ENCODE measurements around the gene PACRG. TPM values are rescaled to one million over a fixed set of nuclear protein-coding genes. Genes with fewer than 3 reads are reported as not detected.

PACRG gene
- total RNA-seq, 1 donor: 1.4 TPM

DNA sequence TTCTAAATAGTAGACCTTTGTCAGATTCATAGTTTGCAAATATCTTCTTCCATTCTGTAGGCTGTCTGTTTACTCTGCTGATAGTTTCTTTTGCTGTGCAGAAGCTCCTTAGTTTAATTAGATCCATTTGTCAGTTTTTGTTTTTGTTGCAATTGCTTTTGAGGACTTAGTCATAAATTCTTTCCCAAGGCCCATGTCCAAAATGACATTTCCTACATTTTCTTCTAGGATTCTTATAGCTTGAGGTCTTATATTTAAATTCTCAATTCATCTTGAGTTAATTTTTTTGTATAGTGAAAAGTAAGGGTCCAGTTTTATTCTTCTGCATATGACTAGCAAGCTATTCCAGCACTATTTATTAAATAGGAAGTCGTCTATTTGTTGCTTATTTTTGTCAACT is 287.0 kb downstream of the PACRG start:
- Histone ChIP-seq H2AFZ (ENCODE audit: low read length) (no peak overlapping the region), H3K27me3 (ENCODE audit: insufficient read depth, low read length) (no peaks in the 10 kb centered on the region), H3K4me2 (ENCODE audit: insufficient read depth, low read length) (no peak overlapping the region), H3K4me1 (ENCODE audit: insufficient read depth, low read length) (no peaks in the 10 kb centered on the region), H3K79me2 (ENCODE audit: insufficient read depth, low read length) (no peaks in the 10 kb centered on the region), H3K36me3 (ENCODE audit: insufficient read depth, low read length) (no peaks in the 10 kb centered on the region), H3K4me3 (ENCODE audit: insufficient read depth, low read length) (no peak overlapping the region), H4K20me1 (ENCODE audit: insufficient read depth, low read length) (no peaks in the 10 kb centered on the region), H3K27ac (ENCODE audit: low read depth, low read length) (no peak overlapping the region), H3K9me3 (ENCODE audit: low read depth, low read length) (no peaks in the 10 kb centered on the region)
- DNase-seq (ENCODE audit: insufficient read length, low spot score, missing footprints): no peak
- no peak for TF ChIP-seq CTCF (IDR thresholded peaks at IDR 0.05; ENCODE audit: extremely low read depth, low read depth, low read length)

GRCh38 chr6:163017801-163018200 is 290.0 kb downstream of the PACRG start:
- H3K36me3 ChIP-seq (ENCODE audit: insufficient read depth, low read length): no peaks in the 10 kb centered on the region

DNA sequence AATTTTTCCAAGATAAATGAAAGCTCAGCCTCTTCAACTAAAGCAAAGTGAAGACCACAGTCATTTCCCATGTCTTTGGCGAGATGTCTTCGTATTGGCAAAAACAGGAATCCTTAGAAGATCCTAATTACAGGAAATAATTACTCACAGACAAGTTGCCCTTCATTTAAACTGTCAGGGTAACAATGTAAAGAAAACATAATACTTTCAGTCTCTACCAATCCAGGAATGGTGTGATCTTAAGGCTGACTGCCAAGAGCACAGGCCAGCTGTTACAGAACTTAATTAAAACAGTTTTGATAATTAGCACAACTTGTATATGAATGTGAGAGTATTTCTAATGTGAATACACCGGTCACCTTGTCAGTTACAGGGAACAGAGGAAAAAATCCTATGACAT is 292.2 kb downstream of the PACRG start:
- Histone ChIP-seq H3K4me1 (ENCODE audit: insufficient read depth, low read length) (no peaks in the 10 kb centered on the region), H3K4me3 (ENCODE audit: insufficient read depth, low read length) (no peak overlapping the region), H3K79me2 (ENCODE audit: insufficient read depth, low read length) (no peaks in the 10 kb centered on the region), H3K27me3 (ENCODE audit: insufficient read depth, low read length) (no peaks in the 10 kb centered on the region), H3K4me2 (ENCODE audit: insufficient read depth, low read length) (no peak overlapping the region), H3K9me3 (ENCODE audit: low read depth, low read length) (no peaks in the 10 kb centered on the region), H4K20me1 (ENCODE audit: insufficient read depth, low read length) (no peaks in the 10 kb centered on the region), H2AFZ (ENCODE audit: low read length) (no peak overlapping the region), H3K27ac (ENCODE audit: low read depth, low read length) (no peak overlapping the region), H3K36me3 (ENCODE audit: insufficient read depth, low read length) (no peaks in the 10 kb centered on the region)
- no peak for TF ChIP-seq CTCF (IDR thresholded peaks at IDR 0.05; ENCODE audit: extremely low read depth, low read depth, low read length)
- DNase-seq (ENCODE audit: insufficient read length, low spot score, missing footprints): no peak

More at GRCh38 chr6:163017801-163018200, 290.0 kb downstream of the PACRG start:
- TF ChIP-seq CTCF (IDR thresholded peaks at IDR 0.05; ENCODE audit: extremely low read depth, low read depth, low read length): no peak
- Histone ChIP-seq H3K4me2 (ENCODE audit: insufficient read depth, low read length) (no peak overlapping the region), H3K9me3 (ENCODE audit: low read depth, low read length) (no peaks in the 10 kb centered on the region), H3K27me3 (ENCODE audit: insufficient read depth, low read length) (no peaks in the 10 kb centered on the region), H3K4me1 (ENCODE audit: insufficient read depth, low read length) (no peaks in the 10 kb centered on the region), H3K79me2 (ENCODE audit: insufficient read depth, low read length) (no peaks in the 10 kb centered on the region), H3K4me3 (ENCODE audit: insufficient read depth, low read length) (no peak overlapping the region), H3K27ac (ENCODE audit: low read depth, low read length) (no peak overlapping the region), H2AFZ (ENCODE audit: low read length) (no peak overlapping the region), H4K20me1 (ENCODE audit: insufficient read depth, low read length) (no peaks in the 10 kb centered on the region)
- DNase-seq (ENCODE audit: insufficient read length, low spot score, missing footprints): no peak

DNA sequence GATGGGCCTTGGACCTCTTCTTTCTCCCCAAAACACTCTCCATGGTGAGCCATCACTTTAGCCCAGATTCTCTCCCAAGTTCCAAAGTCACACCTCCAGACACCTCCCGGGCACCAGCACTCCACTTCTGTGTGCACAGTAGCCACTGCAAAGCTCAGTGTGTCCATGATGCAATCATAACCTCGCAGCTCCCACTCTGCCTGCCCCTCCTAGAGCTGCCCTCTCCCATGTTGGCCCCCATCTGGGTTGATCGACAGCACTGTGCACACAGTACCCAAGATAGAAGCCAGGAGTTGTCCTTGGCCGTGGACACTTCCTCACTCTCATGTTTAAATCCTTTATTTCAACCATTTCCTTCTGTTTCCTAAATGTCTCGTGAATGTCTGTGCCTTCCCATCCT is 293.3 kb downstream of the PACRG start:
- no peak overlapping the region for H3K4me3 ChIP-seq (ENCODE audit: insufficient read depth, low read length)
- H3K79me2 ChIP-seq (ENCODE audit: insufficient read depth, low read length): no peaks in the 10 kb centered on the region
- H3K27ac ChIP-seq (ENCODE audit: low read depth, low read length): no peak overlapping the region
- H3K36me3 ChIP-seq (ENCODE audit: insufficient read depth, low read length): no peaks in the 10 kb centered on the region
- no peak overlapping the region for H2AFZ ChIP-seq (ENCODE audit: low read length)
- no peaks in the 10 kb centered on the region for H3K27me3 ChIP-seq (ENCODE audit: insufficient read depth, low read length)
- no peaks in the 10 kb centered on the region for H4K20me1 ChIP-seq (ENCODE audit: insufficient read depth, low read length)
- no peaks in the 10 kb centered on the region for H3K4me1 ChIP-seq (ENCODE audit: insufficient read depth, low read length)
- DNase-seq (ENCODE audit: insufficient read length, low spot score, missing footprints): no peak
- TF ChIP-seq CTCF (IDR thresholded peaks at IDR 0.05; ENCODE audit: extremely low read depth, low read depth, low read length): no peak
- no peaks in the 10 kb centered on the region for H3K9me3 ChIP-seq (ENCODE audit: low read depth, low read length)
- H3K4me2 ChIP-seq (ENCODE audit: insufficient read depth, low read length): no peak overlapping the region
